SK-N-MC (cell line): ENCODE results near the gene VGLL4.

ENCODE experiments used
- EZH2 ChIP-seq: fragments of 200-600 bp; sonication (generic); IDR thresholded peaks from one replicate; pipeline ENCODE4 v1.6.1; 2017; ENCODE audit warnings: antibody characterized with exemption
- POLR2AphosphoS5 ChIP-seq: IDR thresholded peaks from 2 replicates; pipeline ENCODE4 v1.6.1; 2012; ENCODE audit warnings: mild to moderate bottlenecking, low read depth, low read length, borderline replicate concordance

DNA sequence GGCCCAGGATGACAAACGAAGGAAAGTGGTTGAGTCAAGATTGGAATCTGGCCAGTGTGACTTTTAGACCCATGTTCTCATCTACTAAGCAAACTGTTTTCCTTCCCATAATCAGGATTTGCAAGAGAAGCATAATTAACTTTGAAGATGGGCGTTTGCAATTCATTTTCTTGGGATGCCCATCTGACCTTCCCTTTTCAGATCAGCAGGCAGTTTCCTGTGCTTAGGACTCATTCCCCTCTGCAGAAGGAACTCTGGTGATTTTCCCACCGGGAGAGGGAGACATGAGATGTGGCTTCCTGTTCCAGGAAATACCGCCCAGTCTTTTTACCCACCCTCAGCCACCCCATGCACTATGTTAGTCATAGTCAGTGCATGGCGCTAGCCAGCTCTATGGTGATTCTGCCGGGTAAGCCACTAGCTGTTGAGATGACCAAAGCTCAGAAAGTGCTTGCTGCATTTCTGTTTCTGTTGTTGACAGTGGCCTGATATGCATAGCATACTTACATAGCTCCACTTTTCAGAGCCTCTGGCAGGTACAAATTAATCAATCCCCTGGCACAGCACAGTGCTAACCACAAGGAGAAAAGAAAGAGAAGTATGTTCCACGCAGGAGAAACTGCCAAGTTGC is 129.4 kb downstream of the VGLL4 start:
- TF ChIP-seq EZH2 = no peak
- no peak for TF ChIP-seq POLR2AphosphoS5
